GM18520 (cell line): ENCODE measurements around the gene ASPHD2.
"Not testable (repeated sequence)": the region's sequence is repeated elsewhere in the genome, so short reads cannot be mapped to it uniquely, and the experiment has no call there.

Experiments
- ATAC-seq: cut with Tn5 transposase; IDR thresholded peaks from one replicate; pipeline ENCODE4 v1.9.1; 2021; ENCODE audit not compliant: unreplicated experiment

The ASPHD2 gene, protein sequence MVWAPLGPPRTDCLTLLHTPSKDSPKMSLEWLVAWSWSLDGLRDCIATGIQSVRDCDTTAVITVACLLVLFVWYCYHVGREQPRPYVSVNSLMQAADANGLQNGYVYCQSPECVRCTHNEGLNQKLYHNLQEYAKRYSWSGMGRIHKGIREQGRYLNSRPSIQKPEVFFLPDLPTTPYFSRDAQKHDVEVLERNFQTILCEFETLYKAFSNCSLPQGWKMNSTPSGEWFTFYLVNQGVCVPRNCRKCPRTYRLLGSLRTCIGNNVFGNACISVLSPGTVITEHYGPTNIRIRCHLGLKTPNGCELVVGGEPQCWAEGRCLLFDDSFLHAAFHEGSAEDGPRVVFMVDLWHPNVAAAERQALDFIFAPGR

DNA sequence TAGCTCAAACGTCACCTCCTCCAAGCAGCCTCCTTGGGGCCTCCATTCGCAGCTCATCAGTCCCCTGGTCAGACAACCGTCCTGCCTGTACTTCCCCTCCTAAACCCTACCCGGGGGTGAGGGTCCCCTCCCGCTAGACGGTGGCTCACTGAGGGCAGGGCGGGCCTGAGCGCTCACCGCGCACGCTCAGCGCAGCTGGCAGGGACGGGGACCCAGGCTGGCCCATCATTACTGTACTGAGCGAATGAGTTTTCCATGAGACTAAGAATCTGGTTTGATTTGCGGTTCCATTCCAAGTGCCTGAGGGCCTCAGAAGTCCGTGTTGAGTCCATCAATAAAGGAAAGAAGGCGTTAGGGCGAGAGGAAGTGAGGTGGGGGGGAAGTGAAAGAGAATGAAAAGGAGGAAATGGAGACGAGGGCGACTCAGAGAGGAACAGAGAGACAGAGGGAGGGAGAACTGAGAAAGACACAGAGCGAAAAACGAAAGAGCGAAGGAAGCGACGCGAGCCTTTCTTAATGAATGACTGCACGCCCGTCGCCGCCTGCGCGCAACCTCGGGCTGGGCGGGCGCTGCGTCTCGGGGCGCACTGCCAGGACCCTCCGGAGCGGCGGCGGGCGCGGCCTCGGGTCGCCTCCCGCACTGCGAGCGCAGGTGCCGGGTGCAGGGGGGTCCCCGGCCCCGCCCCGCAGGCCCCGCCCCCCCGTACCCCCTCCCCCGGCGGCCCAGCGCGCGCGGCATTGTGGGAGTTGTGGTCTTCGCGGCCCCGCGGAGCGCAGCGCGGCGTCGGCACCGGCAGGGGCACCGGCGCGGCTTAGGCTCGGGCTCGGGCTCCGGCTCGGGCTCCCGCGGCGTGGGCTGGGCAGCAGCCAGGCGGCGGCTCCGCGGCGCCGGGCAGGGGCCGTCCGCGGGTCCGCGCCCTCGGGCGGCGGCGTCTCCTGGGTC is at the start of gene ASPHD2:
Gene ASPHD2, plus strand, starts transcription at position 746 of the 943 bp plus-strand sequence. CDS start 4,356 bp downstream, outside the sequence.
- ATAC-seq, result peak; percentile 59

DNA sequence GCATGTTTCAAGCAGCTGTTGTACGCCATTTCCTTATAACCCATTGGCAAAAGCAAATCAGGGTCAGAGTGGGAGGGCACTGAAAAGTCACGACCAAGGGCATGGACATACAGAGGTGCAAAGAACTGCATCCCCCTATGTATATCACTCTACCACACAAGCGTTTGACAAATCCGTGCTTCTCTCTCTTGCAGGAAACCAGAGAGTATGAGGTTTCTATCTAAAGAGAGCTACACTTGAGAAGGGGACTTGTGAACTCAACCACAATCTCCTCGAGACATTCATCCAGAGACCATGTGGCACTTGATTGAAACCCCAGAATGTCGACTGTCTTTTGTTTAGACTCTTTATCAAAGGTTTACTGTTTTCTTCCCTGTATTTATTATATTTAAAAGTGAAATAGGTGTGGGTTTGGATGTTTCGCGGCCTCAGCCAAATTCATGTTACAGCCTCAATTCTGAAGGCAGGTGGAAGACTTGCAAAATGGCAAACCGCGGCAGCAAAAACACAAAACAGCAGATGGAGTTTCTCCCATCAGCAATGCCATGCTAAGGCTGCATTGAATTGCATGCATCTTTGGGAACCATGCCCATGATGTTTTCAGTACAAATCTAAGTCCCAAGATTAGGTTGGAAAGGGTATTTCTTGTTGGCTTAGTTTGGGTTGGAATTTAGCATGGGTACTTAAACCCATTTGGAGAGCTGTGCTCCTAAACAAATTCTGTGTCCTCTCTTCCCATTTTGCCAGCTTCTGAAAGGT is 48.8 kb upstream of the ASPHD2 start:
- ATAC-seq, result no peak

DNA sequence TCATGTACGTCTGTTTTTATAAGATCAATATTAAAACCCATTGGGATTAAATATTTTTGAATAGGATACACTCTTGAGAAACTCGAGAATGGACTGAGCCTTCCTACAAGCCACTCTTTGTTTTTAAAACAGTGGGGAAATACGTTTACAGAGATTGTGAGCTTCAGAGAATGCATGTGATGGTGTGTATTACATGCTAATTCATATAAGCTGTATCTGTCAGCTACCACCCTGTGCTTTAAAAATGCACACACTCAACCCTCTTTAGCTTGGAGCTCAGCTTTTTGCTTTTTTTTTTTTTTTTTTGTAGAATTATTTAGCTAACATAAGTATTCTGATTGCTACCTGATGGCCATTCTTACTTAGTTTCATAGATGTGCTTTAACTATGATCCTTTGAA is 46.3 kb upstream of the ASPHD2 start:
- no peak for ATAC-seq

DNA sequence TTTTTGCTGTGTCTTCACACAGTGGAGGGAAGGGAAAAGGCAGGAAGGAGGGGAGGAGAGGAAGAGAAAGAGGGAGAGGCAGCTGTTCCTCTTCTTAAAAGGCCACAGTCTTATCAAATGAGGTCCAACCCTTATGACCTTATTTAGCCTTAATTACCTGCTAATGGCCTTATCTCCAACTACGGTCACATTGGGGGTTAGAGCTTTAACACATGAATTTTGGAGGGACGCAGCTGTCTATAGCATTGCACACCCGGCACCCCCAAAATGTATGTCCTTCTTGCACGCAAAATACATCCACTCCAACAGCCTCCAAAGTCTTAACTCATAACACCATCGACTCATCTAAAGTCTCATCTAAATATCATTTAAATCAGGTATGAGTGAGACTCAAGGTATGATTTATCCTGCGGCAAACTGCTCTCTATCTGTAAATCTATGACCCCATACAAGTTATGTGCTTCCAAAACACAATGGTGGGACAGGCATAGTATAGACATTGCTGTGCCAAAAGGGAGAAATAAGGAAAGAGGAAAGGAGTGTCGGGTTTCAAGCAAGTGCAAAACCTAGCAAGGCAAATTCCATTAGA is 45.0 kb upstream of the ASPHD2 start:
- ATAC-seq, result no peak

DNA sequence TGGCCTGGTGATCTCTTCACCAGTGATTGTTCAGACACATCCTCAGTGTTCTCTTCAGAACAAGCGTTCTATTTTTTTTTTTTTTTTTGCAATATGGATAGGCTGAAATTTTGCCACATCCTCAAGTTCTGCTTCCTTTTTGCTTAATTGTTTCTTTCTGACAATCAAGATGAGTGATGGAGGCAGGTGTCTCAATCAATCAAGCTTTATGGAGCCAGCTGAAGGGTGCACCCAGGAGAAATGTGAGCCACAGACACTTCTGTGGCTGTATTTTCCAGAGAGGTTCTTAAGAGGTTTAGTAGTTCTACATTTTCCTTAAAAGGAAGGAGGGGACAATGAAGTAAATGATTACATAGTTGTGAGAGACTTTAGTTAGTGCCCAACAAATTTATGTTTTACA is 43.9 kb upstream of the ASPHD2 start:
- no peak for ATAC-seq

DNA sequence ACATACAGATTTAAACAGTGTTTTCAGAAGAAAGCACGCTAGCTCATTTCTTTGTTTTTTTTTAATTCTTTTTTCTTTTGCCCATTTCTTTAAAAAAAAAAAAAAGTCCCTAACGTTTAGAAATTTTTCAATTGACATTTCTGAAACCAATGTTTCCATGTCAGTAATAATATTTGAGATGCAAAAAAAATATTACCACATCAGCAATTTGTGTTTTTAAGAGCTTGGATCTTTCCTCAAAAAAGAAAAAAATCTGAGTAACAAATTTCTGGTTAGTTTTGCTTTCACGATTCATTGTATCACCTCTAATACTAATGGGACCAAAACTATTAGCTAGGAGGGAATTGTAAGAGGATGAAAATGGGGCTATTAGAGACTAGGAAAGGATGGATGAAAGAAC is 39.9 kb upstream of the ASPHD2 start:
- ATAC-seq, result no peak

DNA sequence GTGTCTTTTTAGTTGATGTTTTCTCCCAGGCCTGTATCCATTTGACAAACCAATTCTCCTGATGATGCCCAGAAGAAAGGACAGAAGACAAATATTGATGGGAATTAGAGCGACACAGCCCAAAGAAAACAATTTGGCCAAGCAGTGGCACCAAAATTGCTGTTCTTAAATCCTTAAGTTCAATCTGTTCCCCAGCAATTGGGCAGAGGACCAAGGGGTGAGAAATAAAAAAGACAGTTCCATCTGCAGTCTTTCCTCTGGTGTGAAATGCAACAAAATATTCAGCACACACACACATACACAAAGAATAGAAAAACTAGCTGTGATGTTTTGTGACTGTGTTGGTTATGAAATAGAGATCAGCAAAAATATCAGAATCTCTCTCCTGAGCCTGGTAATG is 38.0 kb upstream of the ASPHD2 start:
- ATAC-seq, result no peak

DNA sequence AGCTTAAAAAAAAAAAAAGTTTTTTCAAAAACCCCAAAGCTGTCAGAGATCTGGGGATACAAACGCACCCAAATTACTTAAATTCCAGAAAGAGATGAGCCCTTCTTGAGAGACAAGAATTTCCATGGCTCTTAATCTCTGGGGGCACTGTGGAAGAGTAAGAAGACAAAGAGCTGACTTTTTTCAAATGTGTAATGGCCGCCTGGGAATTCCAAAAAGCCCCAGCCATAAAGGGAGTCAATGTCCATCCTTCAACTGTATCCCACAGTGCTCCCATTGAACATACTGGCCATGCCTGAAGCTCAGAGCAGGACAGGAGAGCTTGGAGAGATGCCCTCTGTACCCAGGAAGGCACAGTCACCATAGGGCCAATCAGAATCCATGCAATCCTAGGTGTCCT is 37.4 kb upstream of the ASPHD2 start:
- ATAC-seq, result no peak

DNA sequence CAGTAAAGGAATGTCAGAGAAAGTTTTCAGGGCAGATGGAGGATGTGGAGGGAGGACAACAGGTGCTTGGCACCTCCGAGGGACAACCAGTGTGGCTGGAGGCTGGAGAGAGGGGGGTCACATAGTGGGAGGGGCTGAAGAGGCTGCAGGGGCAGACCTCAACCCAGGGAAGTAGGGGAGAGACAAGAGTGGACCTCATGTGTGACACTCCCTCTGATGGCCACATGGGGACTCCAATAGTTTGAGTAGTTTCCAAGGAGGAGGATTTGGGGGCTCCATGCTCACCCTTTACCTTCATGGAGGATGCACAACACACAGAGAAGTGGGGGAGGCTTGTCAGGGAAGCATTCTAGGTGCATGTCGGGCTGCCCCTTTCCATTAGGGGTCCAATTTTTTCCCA is 35.1 kb upstream of the ASPHD2 start:
- ATAC-seq, result no peak

DNA sequence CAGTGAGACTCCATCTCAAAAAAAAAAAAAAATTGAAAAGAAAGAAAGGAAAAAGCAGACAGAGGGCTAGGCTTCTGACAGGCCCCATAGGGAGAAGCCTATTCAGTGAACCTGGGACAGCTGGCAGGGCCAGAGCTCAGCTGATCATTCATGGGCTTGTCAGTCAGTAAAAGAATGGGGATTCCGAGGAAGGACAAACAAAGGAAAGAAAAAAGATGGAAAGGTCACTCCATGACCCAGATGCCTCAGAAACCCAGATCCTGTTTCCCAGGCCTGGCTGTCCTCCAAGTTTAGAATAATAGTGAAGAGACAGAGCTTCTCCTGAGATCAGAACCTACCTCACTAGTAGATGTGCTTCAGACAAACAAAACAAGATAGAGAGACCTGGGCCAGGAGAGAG is 34.3 kb upstream of the ASPHD2 start:
- ATAC-seq, result no peak

DNA sequence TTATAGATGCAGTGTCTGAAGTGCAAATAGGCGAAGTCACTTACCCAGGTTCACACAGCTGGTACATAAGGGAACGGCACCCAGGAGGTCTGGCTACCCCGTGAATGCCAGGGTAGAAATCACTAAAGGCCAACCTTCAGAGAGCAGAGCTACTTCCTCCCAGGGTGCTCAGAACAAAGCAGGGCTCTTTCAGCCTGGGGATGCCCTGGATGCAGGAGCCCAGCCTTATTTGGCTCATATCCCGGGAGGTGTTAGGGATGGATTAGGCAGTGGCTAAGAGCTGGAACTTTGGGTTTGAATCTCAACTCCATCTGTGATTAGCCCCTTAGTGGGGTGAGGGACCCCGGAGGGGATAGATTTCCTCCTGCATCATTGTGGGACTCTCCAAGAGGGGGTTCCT is 33.1 kb upstream of the ASPHD2 start:
- no peak for ATAC-seq

DNA sequence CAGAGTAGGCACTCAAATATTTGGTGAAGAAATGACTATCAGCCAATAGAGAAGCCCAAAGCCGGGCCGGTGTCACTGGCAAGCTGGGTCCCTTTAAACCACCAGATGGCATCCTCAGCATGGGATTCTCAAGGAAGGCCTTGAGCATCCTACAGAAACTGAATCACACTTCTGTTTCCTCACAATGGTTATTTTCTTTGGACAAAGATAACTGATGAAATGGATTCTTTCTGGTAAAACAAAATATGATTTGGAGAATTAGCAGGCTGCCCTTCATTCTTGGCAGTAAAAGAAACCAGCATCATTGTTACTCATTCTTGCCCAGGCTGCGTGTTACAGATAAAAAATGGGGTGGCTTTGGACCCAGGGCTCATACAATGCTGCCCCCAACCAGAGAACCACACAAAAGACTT is 30.3 kb upstream of the ASPHD2 start:
- no peak for ATAC-seq

DNA sequence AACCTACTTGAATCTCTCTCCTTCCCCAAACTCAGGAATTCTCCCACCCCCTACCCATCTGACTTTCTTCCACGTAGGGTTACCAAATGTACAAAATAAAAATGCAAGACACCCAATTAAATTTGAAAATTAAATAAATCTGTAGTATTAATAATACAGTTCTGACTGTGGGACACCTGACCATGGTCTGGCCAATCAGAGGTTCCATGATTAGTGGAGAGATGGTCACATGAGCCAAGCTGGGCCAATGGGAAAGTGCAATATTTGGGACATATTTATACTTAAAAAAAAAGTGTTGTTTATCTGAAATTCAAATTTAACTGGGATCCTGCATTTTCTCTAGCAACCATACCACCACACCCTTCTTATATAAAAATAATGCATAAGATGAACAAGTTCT is 29.8 kb upstream of the ASPHD2 start:
- ATAC-seq, result no peak

DNA sequence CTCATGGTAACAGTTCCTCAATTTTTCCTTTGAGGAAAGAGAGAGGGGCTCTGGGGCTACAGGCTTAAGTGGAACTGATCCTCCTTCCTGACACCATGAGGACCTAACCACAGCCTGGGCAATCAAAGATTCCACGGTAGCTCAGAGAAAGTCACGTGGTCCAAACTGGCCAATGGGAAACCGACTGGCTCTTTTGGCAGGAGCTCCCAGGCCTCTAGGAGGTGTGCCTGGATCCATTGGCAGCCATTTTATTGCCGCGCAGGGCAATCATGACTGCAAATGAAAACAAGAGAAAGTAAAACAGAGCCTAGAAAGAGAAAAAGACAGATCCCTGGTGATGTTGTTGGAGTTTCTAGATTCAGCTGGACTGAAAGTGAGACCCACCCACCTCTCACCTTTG is 27.3 kb upstream of the ASPHD2 start:
- no peak for ATAC-seq

DNA sequence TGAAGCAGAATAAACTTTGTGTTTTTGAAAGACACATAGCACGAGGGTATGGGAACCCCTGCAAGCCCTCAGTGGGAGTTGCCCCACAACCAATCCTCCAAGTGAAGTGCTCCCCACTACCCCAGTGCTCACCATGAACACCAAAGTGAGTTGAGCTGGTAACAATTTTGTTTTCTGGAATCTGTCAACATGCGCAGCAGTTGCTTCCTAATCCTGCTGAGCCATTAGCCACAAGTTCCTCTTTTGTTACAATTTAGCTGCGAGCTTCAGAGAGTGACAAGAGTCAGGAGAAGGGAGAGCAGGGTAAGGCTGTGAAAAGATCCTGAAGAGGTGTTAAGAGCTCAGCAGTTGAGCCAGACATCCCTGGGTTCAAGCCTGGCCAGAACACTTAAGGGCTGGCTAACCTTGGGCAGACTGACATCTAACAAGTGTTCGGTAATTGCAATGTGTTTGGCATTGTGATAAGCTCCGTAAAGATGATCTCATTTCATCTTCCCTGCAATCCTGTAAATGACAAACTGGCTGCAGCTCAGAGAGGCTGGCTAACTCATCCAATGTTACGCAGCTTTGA is 24.1 kb upstream of the ASPHD2 start:
- no peak for ATAC-seq

DNA sequence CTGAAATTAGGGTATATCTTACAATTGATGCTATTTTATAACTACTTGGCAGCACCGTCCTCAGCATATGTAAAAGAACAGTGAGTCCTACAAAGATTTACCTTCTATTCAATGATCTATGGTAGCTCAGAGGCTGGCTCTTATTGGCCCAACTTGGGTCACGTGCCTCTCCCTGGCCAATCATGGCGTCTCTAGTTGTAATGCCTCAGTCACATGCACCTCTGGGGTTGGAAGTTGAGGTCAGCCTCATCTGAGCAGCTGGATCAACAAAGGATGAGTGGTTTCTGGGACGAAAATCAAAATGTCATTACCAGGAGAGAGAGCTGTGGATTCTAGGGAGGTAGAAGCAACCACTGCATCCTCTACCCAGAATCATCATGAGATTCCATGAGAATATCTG is 22.9 kb upstream of the ASPHD2 start:
- no peak for ATAC-seq

DNA sequence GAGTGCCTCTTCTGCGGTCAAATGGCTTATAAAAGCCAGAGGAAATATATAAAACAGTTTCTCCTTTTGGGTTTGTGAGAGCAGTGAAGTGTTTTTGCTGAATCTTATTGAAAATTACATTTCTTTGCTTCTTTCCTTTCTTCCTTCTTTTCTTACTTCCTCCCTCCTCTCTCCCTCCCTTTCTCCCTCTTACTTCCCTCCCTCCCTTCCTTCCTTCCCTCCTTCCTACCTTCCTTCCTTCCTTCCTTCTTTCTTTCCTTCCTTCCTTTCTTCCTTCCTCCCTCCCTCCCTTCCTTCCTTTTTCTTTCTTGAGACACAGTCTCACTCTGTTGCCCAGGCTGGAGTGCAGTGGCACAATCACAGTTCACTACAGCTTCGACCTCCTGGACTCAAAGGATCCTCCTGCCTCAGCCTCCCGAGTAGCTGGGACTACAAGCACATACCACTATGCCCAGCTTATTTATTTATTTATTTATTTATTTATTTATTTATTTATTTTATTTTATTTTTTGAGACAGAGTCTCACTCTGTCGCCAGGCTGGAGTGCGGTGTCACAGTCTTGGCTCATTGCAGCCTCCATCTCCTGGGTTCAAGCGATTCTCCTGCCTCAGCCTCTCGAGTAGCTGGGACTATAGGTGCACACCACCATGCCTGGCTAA is 20.4 kb upstream of the ASPHD2 start:
- ATAC-seq, result not testable (repeated sequence)

DNA sequence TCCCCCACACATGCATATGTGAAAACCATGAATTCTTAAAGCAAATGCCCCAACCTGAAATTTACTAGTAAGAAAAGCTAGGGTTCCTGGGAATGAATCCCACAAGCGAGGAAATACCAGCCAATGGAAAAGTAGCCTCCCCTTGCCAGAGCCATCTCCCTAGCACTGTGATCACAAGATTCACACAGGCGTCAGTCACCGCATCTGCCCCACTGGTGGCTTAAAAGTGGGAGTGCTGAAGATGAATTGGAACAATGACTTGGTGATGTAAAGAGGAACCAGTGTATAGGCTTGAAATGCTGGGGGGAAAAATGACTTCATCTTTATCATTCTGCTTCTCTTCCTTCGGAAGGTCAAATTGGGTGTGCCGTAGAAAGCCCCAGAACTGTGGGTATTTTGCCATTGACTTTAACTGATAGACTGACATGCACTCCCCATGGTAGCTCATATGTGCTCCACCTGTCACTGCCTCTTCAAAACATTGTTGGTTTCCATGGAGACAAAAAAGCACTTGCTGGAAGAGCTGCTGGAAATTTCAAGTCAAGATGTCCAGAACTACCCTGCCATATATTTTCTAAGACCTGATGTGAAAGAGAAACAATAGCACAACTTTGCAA is 19.2 kb upstream of the ASPHD2 start:
- ATAC-seq, result no peak

DNA sequence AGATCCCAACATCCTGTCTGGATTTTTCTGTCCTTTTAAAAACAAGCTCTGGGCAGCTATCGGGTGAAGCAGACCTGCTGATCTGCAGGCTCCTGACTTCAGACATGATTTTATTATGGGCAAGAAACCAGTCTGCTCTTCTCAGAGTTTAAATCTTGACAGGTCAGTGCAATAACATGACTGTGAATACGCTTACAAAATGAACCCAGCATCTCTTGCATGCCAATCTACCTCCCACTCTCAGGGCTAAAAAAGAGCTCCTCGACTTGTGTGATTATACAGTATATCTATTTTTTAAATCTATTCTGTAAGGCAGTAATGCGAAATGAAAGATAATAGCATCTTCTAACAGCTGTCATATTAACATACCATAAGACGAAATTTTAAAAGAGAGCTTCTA is 18.7 kb upstream of the ASPHD2 start:
- no peak for ATAC-seq

DNA sequence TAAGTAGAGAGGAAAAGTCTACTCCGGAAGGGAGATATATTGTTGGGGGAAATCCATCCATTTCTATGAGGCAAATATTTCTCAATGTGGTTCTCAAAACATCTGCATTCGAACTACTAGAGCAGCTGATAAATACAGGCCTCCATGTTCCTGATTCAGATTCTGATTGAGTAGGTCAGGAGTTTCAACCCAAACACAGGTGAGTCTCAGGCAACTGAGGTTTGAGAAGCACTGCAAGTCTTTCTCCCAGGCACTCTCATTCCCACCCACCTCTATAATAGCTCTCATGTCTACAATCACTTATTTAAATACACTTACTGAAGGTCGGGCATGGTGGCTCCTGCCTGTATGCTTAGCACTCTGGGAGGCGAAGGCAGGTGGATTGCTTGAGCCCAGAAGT is 14.7 kb upstream of the ASPHD2 start:
- no peak for ATAC-seq
